Retina (tissue), 1 donor: ENCODE results near the gene TLL2.
A peak's percentile ranks its signal among the peaks of the same experiment; 100 is the strongest.

Experiments
- DNase-seq: peaks from one replicate; pipeline ENCODE4 v3.0.0-alpha.2; 2016

The TLL2 gene

DNA sequence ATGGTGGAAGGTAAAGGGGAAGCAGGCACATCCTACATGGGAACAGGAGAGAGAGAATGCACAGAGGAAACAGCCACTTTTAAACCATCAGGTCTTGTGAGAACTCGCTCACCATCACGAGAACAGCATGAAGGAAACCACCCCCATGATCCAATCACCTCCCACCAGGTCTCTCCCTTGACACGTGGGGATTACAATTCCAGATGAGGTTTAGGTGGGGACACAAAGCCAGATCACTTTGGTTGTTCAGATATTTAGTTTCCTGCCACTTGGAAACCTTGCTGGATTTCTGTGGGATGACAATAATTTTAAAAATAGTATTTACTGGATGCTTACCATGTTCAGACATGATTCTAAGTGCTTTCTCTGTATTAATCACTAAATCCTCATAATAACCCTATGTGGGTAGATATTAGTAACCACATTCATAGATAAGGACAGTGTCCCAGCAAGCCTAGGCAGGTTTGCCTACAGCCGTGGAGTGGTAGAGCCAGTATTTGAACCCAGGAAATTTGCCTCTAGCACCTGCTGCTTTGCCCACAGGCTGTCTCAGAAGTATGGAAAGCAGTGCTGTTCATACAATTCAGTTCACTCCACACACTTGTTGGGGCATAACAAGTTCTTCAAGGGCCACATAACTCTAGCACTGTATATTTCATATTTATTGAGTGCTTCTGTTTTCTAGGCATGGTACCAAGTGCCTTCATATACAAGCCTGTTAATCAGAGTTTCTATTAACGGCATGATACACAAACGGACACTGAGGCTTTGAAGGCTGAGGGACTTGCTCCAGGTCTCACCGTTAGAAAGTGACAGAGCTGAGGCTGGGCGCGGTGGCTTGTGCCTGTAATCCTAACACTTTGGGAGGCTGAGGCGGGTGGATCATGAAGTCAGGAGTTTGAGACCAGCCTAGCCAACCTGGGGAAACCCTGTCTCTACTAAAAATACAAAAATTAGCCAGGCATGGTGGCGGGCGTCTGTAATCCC lies 8.3 kb downstream of the TLL2 start:
- DNase-seq, result no peak

DNA sequence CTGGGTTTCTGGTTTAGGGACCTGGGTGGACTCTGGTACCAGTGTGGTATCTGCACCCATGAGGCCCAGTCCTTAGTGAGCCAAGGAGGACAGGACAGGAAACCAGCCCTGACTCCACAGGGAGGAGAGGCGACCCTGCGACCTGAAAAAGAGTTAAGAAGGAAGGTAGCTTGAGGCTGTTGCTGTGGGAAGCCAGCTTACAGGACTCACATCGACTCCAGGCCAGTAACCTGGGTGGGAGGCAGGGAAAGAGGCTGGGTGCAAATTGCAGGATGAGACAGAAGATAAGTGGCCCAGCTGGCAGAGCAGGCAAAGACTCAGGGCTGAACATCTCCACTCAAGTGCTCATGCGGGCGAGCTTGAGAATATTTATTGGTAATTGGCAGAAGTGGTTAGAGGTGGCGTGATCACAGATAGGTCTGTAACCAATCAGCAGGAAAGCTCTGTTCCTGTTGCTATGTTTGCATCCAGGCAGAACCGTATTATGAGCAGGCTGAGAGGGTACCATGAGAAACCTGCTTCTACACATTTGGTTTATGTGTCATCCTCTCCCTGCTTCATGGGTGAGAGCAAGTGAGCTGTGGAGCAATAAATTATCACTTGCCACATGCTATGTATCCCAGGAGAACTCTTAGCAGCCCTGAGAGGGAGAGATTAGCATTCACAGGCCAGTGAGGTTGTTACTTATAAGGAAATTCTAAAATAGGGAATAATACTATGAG lies 11.0 kb downstream of the TLL2 start:
- DNase-seq, result no peak

DNA sequence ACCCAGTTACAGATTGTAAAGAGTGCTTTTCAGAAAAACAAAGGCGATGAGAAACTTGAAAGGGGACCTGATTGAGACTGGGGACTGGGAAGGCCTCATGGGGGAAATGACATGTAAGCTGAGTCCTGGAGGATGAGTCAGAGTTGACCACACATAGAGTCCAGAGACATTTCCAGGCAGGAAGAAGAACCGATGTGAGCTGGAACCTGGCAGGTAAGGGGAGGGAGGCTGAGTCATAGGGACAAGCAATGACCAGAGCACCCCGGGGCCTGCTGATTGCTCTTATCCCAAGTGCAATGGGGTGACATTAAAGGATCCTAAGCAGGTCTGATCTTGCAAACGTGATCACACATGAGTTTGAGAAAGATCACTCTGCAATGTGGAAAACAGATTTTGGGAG lies 11.7 kb downstream of the TLL2 start:
- DNase-seq, result no peak

DNA sequence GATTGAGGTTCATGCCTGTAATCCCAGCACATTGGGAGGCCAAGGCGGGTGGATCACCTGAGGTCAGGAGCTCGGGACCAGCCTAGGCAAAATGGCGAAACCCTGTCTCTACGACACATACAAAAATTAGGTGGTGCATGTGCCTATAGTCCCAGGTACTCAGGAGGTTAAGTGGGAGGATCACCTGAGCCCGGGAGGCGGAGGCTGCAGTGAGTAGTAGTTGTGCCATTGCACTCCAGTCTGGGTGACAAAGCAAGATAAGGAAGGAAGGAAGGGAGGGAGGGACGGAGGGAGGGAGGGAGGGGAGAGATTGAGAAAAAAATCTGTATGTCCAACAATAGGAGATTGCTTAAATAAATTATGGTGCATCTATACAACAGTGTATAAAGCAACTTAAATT lies 13.2 kb downstream of the TLL2 start:
- DNase-seq, result no peak

DNA sequence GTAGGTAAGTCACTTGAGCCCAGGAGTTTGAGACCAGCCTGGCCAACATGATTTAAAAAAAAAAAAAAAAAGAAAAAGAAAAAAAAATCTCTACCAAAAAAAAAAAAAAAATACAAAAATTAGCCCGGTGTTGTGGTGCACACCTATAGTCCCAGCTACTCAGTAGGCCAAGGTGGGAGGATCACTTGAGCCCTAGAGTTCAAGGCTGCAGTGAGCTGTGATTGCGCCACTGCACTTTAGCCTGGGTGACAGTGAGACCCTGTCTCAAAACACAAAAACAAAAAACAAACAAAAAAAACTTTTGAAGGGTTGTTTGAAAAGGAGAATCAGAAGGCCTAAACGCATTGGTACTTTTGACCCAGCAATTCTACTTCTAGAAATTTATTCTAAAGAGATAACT lies 13.7 kb downstream of the TLL2 start:
- DNase-seq, result no peak

DNA sequence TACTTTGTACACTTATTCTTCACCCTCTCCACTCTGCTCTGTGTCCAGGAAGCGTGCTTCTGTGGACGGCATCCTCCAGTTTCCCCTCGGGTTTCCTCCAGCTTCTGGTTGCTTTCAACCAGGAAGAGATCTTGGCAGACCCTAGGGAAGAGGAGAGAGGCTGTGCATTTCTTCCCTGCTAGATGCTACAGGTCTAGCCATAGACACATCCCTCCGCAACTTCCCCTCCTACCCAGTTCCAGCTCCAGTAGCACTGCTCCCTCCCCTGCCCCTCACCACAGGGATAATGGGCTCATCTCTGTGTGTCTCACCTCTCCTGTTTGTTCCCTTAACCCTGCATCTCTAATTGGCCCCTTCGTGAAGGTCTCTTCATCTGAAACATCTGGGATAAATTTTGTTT lies 16.3 kb downstream of the TLL2 start:
- DNase-seq, result no peak

DNA sequence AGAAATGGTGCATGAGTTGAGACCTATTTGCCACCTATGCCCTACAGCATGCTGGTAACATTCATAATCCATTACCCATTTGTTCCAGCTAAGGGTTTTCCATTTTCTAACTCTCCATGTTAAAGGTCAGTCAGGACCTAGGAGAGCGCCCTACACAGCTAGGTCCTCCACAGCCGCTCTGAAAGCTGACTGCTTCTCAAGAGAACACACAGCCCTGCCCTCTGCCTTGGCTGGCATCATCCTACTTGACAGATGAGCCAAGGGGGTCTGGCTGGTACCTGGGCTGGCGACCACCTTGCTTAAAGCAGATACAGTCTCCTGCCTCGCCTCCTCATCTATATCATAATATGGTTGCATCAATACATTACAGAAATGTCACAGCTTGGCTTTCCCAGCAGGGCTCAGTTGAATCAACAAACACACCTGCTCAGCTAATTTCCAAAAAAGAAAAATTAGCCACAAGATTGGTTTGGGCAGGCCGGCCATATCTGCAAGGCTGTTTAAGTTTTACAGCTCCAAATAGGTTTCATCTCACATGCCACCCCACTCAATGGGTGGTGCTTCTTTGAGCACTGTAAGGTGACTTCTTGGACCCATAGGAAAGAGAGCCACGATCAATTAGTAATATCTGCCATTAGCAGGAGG lies 17.3 kb downstream of the TLL2 start:
- no peak for DNase-seq

DNA sequence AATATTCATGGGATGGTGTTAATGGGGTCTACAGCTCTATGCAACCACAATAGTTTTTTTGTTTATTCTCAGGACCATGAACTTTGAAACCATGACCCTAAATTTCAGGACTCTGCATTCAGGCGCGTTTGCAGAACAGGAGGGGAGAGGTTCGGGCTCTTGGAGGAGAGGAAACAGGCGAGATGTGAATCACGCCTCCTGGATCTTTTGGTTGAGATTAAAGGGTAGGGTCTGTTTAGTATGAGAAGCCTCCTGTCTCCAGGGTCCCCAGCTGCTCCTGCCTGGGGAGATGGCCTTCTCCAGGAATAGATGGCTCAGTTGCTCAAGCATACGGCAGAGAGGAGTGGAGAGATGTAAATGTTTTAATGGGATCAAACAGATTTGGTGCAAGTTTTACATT lies 18.2 kb downstream of the TLL2 start:
- DNase-seq, result no peak

DNA sequence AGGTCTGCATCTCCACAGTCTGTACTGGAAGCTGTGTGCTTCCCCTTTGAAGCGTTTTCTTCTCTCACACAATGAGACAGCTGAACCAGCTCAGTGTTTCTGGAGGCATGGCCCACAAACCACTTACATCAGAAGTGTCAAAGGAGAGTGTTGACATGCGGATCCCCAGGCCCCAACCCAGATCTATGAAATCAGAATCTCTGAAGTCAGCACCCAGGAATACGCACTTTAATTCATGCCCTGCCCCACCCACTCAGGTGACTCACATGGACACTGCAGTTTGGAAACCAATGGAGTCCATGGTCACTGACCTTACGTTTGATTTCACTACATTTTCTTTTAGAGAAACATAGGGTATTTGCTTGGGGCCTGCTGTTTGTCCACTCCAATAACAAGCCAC lies 19.0 kb downstream of the TLL2 start:
- no peak for DNase-seq

DNA sequence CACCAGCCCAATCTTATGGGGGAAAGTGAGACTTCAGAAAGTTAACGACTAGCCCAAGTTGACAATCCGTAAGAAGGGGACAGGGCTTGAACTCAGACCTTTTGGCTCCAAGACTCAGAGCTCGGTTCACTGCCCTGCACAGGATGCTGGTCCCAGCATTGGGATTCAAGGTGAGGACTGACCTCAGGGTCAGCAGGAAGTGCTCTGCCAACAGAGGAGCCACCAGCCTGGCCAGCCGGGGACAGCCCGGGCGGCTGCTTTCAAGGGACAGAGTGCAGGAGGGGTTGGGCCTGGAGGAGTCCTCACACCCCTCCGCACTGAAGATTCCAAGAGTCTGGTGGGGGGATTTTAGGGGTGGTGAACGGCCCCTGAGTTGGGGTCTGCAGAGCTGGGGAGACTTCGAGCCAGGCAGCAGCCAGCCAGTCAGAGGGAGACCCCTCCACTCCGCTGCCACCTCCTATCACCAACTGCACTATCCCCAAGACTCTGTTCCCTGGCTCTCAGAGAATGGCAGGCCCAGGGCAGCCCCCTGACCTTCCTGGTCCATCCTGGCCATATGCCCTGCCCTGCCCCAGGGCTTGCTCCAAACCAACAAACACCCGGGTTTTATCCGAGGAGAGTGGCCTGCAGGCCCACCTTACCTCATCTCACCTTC lies 19.7 kb downstream of the TLL2 start:
- no peak for DNase-seq

DNA sequence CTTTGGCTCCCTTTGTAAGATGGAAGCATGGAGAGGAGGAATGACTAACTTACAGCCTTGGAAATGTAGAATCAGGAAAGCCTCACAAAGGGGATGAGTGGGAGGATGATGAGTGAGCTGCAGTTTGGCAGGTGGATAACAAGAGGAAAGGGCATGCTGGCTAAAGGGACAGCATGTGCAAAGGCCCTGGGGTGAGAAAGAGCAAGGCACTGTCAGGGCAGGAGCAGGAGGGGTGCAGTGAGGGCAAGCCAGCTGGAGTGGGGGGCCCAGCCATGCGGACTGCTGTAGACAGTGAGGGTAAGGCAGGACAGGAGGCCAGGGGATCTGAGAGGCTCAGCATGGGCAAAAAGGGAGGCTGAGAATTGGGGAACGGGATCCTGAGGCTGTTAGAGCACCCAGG lies 20.5 kb downstream of the TLL2 start:
- no peak for DNase-seq

DNA sequence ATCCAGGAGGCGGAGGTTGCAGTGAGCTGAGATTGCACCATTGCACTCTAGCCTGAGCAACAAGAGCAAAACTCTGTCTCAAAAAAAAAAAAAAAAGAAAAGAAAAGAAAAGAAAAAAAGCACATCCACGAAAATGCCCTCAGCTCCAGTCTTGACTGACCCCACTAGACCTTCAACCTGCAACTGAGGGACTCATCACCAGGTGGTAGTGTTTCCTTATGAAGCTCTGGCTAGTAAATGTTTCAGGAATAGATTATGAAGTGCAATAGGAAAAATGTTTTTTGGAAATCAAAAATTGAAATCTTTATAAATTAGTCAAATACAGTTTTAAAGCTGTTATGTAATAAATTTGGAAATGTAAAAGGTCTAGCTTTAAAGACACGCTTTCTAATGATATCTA lies 22.4 kb downstream of the TLL2 start:
- DNase-seq, result no peak

DNA sequence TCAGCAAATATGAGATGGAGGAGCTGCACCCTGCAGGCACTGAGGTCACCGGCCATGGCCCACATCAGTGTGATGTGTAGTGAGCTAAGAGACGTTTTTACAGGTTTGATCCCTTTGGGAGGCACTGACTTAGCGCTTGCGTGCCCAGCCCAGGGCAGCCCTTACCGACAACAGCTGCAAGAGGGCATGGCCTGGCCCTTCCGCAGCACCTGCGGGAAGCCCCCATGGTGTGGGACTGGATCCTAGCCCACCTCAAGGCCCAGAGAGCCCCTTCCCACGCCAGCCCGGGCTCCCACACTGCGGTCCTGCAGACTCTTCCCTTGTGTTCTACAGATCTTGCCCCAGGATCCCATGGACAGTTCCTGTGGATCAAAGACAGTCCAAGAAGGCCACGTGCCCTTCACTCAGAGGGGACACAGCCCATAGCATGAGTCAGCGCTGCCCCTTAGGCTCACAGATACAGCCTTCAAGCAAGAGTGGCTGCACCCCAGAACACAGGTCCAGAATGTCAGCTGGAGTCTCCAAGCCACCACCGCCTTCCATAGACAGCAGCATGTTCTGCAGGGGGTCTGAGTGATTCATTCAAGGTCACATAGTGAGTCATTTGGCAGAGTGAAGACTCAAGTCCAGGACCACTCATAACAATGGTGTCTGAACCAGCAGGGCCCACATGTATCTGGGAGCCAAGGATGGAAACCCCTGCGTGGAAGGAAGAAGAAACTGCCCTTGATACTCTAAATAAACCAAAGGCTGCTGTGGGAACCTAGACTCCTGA lies 25.4 kb downstream of the TLL2 start:
- DNase-seq, result no peak

DNA sequence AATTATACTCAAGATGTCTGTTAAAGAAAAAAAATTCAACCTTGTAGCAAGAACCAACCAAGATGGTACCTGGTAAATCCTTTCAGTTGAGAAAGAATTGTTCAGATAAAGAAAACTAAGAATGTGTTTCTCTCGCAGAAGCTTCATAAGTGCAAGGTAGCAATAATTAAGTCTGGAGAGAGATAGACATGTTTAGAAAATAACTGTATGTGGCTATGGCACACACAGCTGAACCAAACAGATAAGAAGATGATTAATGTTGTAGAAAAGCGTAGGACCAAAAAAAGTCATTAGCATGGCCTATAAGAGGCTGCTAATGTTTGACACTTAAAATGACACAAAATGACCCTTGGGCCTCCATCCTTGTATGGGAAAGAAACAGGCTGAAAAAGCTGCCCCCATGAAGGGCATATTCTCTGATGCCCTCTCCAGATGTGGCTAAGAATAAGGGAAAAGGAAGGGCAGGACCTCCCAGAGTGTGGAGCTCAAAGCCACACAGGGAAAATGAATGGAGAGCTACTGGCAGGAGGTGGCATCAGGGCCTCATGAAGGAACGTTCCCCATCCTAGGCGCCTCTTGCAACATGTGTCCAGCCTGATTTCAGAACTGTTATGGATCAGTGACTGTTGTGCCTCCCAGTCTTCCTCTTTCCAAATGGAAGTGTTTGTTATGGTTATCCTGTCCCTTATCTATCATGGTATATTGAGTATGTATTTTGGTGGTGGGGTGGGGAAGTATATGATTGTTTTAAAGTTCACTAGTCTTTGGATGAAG lies 30.7 kb downstream of the TLL2 start:
- DNase-seq, result no peak

DNA sequence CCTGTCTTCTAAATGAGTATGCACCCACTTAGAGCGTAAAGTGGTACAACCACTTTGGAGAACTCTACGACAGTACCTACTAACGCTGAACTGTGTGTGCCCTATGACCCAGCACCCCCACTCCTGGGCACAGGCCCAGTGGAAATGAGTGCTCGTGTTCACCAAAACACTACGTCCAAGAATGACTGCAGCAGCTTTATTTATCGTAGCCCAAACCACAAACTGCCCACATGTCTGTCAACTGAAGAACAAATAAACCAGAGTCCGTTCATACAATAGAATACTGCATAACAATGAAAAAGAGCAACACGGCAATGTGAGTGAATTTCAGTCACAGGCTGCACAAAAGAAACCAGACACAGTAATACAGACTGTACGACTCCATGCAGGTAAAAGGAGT lies 35.4 kb downstream of the TLL2 start:
- no peak for DNase-seq

DNA sequence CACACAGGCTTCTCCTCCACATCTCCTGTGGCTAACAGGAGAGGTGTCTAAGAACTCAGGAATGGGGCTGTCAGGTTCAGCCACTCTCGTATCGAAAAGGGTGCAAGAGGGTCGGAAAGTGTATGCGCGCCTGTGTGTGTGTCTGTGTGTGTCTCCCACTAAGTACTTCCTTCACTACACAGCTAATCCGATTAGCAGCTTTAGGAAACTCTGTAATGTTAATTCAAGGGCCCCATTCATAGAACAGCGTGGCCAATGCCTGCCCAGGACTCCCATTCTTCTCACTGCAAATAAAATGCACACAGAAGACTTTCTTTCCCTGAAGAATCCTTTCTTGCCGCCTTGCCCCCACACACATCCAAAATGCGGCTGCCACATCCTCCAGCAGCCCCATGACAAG lies 39.9 kb downstream of the TLL2 start:
- no peak for DNase-seq

DNA sequence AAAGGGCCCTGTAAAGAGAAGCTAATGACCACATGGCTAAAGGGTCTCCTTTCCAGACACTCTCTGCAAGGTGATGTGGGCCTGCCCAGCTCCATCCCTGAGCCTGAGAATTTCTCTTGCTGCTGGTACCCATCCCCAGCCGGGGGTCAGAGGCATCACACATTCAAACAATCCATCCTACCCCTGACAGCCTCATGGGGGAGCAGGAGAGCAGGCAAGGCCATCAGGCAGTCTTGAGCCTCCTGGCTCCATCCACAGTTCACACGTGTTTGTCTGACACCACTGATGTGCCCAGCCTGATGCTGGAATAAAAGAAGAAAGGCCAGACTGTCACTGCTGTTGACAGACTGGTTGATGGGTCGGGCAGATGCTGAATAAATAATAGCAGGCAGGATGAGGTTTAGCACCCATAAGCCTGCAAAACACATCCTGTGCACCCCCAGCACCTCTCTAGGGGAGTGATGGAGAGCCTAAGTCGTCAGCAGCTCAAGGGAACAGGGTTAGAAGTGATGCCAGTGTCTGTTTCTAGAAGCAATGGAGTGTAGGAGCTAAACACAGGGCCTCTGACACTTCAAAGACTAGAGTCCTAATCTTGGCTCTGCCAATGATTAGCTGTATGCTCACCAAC lies 43.5 kb downstream of the TLL2 start:
- DNase-seq, result peak; percentile 27

DNA sequence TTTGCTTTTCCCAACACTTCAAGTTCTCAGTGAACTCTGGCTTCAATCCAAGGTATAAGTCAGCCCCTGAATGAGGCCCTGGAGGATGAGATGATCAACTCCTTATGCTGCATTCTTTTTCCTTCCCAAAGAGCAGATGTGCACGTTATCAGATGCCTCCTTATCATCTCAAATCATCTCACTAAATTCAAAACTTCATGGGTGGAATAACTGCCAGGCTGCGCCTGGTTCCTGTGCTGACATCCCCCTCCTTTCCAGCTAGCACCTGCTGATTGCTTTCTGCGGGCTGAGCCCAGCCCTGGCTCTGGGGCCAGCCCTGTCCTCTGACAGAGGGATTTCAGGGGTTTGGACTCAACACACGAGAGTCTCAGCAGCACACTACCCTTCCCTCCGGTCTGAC lies 44.9 kb downstream of the TLL2 start:
- DNase-seq, result no peak

DNA sequence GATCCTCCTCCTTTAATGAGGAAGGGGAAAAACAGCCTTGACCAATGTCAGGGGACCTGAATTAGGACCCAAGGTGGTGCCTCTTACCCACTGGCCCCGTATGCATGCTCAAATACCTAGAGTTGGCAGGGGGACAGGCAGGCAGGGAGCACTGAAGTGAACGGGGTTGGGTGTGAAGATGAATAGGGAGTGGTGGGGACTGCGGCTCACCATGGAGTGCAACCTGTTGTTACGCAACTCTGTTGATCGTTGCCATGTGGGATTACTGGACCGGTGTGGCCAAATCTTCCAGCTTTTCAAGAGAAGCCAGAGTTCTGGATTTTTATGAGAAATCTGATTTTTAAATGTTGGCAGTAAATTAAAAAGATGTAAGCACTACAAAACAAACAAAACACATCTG lies 48.1 kb downstream of the TLL2 start:
- DNase-seq, result no peak

DNA sequence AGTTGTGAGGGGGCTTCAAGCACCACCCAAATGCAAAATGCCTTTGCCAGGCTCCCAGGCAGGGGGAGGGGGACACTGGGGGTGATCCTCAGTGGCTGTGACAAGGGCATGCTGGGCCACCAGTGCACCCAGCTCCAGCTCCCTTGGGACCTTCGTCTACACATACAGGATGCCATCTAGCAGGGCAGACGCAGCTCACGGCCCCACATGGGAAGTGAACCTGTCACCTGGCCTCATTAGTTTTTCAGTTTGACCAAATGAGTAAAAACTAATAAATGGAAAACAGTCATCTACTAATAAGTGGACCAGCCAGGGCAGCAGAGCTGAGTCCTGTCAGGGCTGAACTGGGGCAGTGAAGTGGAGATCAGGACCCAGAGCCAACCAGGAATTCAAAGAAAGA lies 50.2 kb downstream of the TLL2 start:
- no peak for DNase-seq

DNA sequence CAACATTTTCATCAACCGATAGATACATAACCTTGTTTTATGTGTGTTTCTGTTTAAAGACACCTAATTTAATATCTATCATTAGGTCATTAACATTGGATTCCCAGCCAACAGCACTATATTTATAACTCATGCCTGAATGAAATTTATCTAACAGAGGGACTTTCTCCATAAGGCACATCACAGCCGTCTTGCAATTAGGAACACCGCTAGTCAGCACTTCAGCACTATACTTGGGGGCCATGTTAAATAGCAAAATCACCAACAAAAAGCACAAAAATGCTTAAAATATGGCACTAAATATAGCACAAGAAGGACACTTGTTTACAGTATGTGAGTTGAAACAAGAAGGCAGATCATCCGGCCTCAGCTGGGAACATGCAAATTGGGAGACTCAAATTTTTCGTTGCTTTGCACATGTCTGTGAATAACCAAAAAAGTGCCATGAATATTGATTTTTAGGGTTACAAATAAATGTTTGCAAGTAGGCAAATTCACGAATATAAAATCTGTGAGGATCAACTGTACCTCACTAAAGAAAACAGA lies 51.0 kb downstream of the TLL2 start:
- no peak for DNase-seq
